Right renal pelvis (tissue), 4 donors: ENCODE results near the gene B4GALNT4. TPM values are rescaled to one million over a fixed set of nuclear protein-coding genes. Genes with fewer than 3 reads are reported as not detected.
"Not testable (repeated sequence)": the region's sequence is repeated elsewhere in the genome, so short reads cannot be mapped to it uniquely, and the experiment has no call there.

ENCODE experiments used
- DNase-seq, 4 donors: peaks; one replicate each; pipeline ENCODE4 v3.0.0-alpha.2; 2013; ENCODE audit warnings: low read depth in 4 of 4, low spot score in 3 of 4, missing footprints in 1 of 4
- polyA plus RNA-seq, 4 donors: library from polyadenylated mRNA; unstranded; fragments of 120-200 nt; gene quantifications; one replicate each; pipeline ENCODE4 v1.2.1, GENCODE V29; 2013; ENCODE audit not compliant: insufficient read length in 4 of 4

Gene B4GALNT4
- polyA plus RNA-seq, 4 donors: 57.3 to 83.9 (median 61.4) TPM

GRCh38 chr11:404551-405264 is 35.4 kb downstream of the B4GALNT4 start:
- no peak for DNase-seq

DNA sequence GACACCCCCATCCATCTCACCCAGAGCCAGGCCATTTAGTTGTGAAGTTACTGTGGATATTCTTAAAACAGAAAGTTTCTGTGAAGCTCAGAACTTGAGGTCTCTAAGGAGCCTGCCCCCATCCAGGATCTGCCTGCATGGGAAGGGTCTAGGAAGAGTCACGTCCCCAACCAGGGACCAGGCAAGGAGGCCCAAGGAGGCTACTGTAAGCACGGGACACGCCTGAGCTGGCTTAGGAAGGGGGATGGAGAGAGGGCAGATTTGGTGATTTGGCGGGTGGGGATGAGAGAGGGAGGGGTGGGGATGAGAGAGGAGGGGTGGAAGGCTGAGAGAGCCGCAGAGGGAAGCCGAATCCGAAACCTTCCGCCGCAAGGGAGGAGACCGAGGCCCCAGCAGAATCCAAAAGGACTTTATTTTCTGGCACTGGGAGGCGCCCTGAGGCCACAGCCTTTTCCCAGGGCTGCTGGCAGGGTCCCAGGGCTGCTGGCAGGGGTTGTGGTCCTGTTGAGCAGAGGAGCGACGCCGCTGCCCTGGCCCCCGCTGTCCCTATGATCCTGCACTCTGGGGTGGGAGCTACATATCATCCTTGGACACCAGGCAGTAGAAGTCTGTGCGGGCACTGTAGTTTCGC is 36.1 kb downstream of the B4GALNT4 start:
- no peak for DNase-seq

DNA sequence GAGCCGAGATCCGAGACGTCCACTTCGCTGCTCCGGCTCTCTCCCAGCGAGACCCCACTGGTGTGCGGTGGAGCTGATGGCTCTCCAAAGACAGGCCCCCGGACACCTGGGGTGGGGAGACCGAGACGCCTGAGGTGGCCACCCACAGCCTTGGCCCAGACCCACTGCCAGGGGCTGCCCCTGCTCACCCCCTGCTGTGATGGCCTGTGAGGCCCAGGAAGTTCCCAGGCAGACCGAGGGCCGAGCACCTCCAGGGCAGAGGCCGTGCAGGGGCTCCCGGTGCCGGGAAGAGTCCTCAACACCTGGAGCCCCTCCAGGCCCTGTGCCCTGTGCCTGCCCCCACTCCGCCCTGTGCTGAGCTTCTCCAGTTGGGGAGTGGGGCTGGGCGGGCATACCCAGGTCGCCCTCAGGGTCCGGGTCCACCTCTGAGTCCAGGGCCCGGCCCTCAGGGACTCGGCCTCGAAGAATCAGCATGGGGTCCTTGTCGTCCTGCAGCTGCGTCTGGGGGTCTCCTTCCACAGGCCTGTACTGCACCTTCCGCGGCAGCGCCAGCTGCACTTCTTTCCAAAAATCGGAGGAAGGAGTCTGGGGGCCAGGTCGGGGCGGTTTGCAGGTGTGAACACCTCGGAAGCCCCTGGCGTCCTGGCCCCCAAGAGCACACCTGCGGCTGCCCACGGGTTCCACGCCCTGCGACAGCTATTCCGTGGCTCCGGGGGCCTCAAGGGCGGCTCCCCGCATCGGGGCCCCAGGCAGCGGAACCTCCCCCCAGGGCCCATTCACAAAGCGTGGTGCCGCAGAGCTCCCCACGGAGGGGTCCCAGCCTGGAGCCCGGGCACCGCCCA is 36.9 kb downstream of the B4GALNT4 start:
- DNase-seq: no peak

- DNase-seq: no peak
These were observed 37.7 kb downstream of the B4GALNT4 start for GRCh38 chr11:406796-407650.

GRCh38 chr11:407651-408123 is 38.4 kb downstream of the B4GALNT4 start:
- no peak for DNase-seq

DNA sequence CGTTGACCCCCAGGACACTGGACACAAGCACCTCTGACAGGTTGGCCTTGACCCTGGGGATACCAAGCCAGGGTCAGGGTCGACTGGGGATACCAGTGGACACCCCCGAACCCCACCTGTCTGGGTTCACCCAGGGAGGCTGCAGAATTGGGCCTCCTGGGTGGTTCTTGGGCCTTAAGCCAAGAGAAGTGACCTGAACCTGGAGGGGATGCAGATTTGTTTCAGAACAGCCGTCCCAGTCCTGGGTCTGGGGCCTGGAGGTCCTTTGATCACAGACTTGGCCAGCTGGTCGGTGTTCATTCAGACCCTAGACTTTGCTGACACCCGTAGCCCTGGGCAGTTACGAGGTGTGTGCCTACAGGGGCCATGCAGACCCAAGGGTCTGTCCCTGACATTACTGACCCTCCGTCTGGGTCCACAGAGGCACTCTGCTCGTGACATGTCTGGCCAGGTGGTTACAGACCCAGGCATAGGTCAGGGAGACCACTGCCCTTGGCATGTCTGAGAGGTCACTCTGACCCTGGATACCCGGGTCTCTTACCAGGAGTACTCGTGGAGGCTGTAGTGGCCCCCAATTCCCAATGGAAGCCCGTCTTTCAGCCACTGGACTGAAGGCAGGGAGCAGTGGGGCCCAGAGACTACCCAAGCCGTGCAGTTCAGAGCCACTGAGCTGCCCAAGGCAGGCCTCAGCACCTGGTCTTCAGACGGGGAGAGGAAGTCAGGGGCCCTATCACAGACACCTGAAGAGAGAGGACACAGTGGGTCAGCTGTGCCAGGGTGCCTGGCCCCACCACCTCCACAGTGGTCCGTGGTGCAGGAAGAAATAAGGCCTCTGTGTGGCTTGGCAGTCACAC is 39.1 kb downstream of the B4GALNT4 start:
- DNase-seq: no peak

GRCh38 chr11:409008-409599 is 39.8 kb downstream of the B4GALNT4 start:
- no peak for DNase-seq

GRCh38 chr11:409600-410483 is 40.5 kb downstream of the B4GALNT4 start:
- no peak for DNase-seq

DNA sequence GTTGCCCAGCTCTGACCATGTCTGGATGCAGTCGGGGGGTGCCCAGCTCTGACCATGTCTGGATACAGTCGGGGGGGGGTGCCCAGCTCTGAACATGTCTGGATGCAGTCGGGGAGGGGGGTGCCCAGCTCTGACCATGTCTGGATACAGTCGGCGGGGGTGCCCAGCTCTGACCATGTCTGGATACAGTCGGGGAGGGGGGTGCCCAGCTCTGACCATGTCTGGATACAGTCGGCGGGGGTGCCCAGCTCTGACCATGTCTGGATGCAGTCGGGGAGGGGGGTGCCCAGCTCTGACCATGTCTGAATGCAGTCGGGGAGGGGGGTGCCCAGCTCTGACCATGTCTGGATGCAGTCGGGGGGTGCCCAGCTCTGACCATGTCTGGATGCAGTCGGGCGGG is 41.4 kb downstream of the B4GALNT4 start:
- DNase-seq: not testable (repeated sequence)

DNA sequence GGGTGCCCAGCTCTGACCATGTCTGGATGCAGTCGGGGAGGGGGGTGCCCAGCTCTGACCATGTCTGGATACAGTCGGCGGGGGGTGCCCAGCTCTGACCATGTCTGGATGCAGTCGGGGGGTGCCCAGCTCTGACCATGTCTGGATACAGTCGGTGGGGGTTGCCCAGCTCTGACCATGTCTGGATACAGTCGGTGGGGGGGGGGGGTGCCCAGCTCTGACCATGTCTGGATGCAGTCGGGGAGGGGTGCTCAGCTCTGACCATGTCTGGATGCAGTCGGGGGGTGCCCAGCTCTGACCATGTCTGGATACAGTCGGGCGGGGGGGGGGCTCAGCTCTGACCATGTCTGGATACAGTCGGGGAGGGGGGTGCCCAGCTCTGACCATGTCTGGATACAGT is 42.2 kb downstream of the B4GALNT4 start:
- not testable (repeated sequence) for DNase-seq

DNA sequence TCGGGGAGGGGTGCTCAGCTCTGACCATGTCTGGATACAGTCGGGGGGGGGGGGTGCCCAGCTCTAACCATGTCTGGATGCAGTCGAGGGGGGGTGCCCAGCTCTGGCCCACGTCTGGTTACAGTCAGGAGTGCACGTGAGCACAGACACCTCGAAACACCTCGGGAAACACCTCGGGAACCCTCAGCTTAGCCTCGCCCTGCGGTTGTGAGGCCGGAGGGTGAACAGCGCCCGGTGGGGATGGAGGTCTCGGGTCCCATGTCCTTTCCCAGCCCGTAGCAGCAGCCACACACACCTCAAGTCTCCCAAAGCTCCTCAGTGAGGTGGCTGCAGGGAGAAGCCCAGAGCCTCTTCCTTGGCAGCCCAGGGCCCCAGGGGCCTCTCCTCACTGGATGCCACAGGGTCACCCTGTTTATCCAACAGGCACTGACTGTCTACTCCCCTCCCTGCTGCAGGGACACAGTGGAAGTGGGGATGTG is 43.4 kb downstream of the B4GALNT4 start:
- DNase-seq: no peak

- no peak for DNase-seq
These were observed 44.1 kb downstream of the B4GALNT4 start for GRCh38 chr11:413120-414081.

- DNase-seq: no peak
These were observed 45.1 kb downstream of the B4GALNT4 start for GRCh38 chr11:414318-414857.

DNA sequence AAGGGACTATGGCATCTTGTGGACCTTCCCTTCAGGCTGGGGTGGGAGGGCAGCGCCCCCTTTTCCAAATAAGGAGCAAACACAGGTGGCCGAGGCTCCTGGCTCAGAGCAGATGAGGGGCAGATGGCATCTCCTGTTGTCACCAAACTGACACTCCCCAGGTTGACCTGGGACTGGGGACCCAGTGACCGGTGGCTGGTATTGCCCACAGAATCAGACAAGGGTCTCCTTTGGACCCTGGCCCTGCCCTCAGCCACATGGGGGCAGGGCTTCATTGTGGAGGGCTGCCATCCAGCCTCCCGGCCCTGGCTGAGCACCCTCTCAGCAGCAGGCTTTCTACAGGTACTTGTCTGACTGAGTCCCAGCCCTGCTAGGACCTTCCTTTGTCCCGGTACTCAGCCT is 46.3 kb downstream of the B4GALNT4 start:
- no peak for DNase-seq

DNA sequence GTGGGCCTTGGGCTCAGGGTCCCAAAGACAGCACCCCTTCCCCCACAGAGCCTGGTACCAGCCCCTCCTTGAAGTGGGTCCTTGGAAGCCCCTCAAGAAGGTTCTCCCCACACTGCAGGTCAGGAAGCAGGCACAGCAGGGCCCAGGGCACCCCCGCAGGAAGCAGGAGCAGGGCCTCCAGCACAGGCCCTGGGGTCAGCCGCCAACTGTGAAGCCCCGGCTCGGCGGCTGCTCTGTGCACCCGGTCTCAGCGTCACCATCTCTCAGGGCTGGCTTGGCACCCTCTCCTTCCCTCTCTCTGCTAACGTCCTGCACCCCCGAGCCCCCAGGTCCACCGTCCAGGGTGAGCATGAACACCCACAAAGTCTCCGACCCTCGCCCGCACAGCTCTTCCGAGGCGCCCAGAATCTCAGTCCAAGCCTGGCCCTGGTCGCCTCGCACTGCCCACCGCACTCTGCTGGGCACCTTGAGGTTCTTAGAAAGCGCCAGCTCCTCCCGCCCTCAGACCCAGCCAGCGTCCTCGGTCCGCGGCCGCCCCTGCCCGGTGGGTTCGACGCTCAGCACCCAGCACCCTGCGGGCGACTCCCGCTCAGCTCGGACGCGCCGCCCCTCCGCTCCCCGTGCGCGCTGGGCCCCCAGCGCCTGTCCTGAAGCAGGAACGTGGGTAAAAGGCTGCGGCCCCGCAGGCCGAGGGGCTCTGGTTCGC is 46.9 kb downstream of the B4GALNT4 start:
- DNase-seq: no peak
